Muscle of arm (tissue), 14 donors: ENCODE results near the gene RAB3A. TPM values are rescaled to one million over a fixed set of nuclear protein-coding genes. Genes with fewer than 3 reads are reported as not detected.

Source experiments
- DNase-seq: peaks from one replicate; pipeline ENCODE4 v3.0.0-alpha.2; 2013
- long read RNA-seq, 11 donors: transcript quantifications; one replicate each; lab custom pipeline, GENCODE V29; 2026
- polyA plus RNA-seq, 12 donors: library from polyadenylated mRNA; unstranded; fragments of 120-200 nt; gene quantifications; one replicate each; pipeline ENCODE4 v1.2.1, GENCODE V29; 2013; ENCODE audit not compliant: insufficient read length in 12 of 12

RAB3A gene
- polyA plus RNA-seq: 1 to 10 TPM in 10 of 12 donors, not detected in 2; 2.7 to 5.5 (median 3.3) TPM
- long read RNA-seq, donor 1, transcript RAB3A-201 (5 exons, 1,528 nt): major isoform, 7 of 7 reads
- long read RNA-seq, donor 1, partial matches to known transcripts: 0 of 7 reads
- long read RNA-seq, donor 1, other reads (novel, unspliced or antisense): 0 of 7 reads
- long read RNA-seq, donor 2, transcript RAB3A-201 (5 exons, 1,528 nt): major isoform, 5 of 5 reads
- long read RNA-seq, donor 2, partial matches to known transcripts: 0 of 5 reads
- long read RNA-seq, donor 2, other reads (novel, unspliced or antisense): 0 of 5 reads
- long read RNA-seq, donor 3, partial matches to known transcripts: 0 of 2 reads
- long read RNA-seq, donor 3, other reads (novel, unspliced or antisense): 0 of 2 reads
- long read RNA-seq, donor 4, partial matches to known transcripts: 0 of 1 reads
- long read RNA-seq, donor 4, other reads (novel, unspliced or antisense): 0 of 1 reads
- long read RNA-seq, donor 5, partial matches to known transcripts: 0 of 3 reads
- long read RNA-seq, donor 5, other reads (novel, unspliced or antisense): 0 of 3 reads
- long read RNA-seq, donor 6: 0 reads
- long read RNA-seq, donor 7, partial matches to known transcripts: 0 of 2 reads
- long read RNA-seq, donor 7, other reads (novel, unspliced or antisense): 0 of 2 reads
- long read RNA-seq, donor 8, partial matches to known transcripts: 0 of 2 reads
- long read RNA-seq, donor 8, other reads (novel, unspliced or antisense): 0 of 2 reads
- long read RNA-seq, donor 9: 0 reads
- long read RNA-seq, donor 10, transcript RAB3A-201 (5 exons, 1,528 nt): major isoform, 5 of 5 reads
- long read RNA-seq, donor 10, partial matches to known transcripts: 0 of 5 reads
- long read RNA-seq, donor 10, other reads (novel, unspliced or antisense): 0 of 5 reads
- long read RNA-seq, donor 11, partial matches to known transcripts: 0 of 4 reads
- long read RNA-seq, donor 11, other reads (novel, unspliced or antisense): 0 of 4 reads

GRCh38 chr19:18203863-18204393 is at the start of gene RAB3A:
RAB3A (minus strand) TSS chr19:18204042; CDS start chr19:18202740, 1,302 bp downstream.
- DNase-seq: peak; percentile 100

- DNase-seq: no peak
Observed at GRCh38 chr19:18253130-18253529, 49.3 kb upstream of the RAB3A start.

GRCh38 chr19:18252370-18252717 is 48.5 kb upstream of the RAB3A start:
- DNase-seq: no peak

GRCh38 chr19:18251587-18252369 is 47.9 kb upstream of the RAB3A start:
- DNase-seq: peak; percentile 76

GRCh38 chr19:18249834-18250233 is 46.0 kb upstream of the RAB3A start:
- no peak for DNase-seq

GRCh38 chr19:18245297-18245696 is 41.5 kb upstream of the RAB3A start:
- DNase-seq: no peak

GRCh38 chr19:18239303-18239702 is 35.5 kb upstream of the RAB3A start:
- no peak for DNase-seq

- no peak for DNase-seq
Observed at GRCh38 chr19:18234194-18234593, 30.4 kb upstream of the RAB3A start.

- peak; percentile 62 for DNase-seq
Observed at GRCh38 chr19:18233224-18233825, 29.5 kb upstream of the RAB3A start.

GRCh38 chr19:18232540-18233223 is 28.8 kb upstream of the RAB3A start:
- DNase-seq: no peak

GRCh38 chr19:18231775-18232174 is 27.9 kb upstream of the RAB3A start:
- DNase-seq: no peak

- no peak for DNase-seq
Observed at GRCh38 chr19:18230941-18231734, 27.3 kb upstream of the RAB3A start.

GRCh38 chr19:18229915-18230314 is 26.1 kb upstream of the RAB3A start:
- no peak for DNase-seq

GRCh38 chr19:18229474-18229873 is 25.6 kb upstream of the RAB3A start:
- DNase-seq: no peak

- DNase-seq: no peak
Observed at GRCh38 chr19:18227781-18228271, 24.0 kb upstream of the RAB3A start.

GRCh38 chr19:18226956-18227780 is 23.3 kb upstream of the RAB3A start:
- no peak for DNase-seq

GRCh38 chr19:18225702-18226468 is 22.0 kb upstream of the RAB3A start, which contains the start of gene PDE4C:
PDE4C (minus strand) TSS chr19:18226438; CDS start chr19:18226415, 23 bp downstream.
- no peak for DNase-seq

GRCh38 chr19:18225355-18225701 is 21.5 kb upstream of the RAB3A start:
- no peak for DNase-seq
